Left ventricle myocardium inferior (tissue), 1 donor: Measurements from ENCODE around the gene SLC5A11. TPM values are rescaled to one million over a fixed set of nuclear protein-coding genes. Genes with fewer than 3 reads are reported as not detected.
"Not testable (repeated sequence)": the region's sequence is repeated elsewhere in the genome, so short reads cannot be mapped to it uniquely, and the experiment has no call there.

Source experiments
- DNase-seq: peaks from one replicate; pipeline ENCODE4 v3.0.0-alpha.2; 2020
- H3K27ac ChIP-seq: fragments of 200-600 bp; replicated peaks from 2 replicates; pipeline ENCODE4 v1.8.0; 2021
- H3K27me3 ChIP-seq: fragments of 200-600 bp; 2 replicates; pipeline ENCODE4 v1.8.0; 2021; ENCODE audit warnings: low read depth
- H3K36me3 ChIP-seq: fragments of 200-600 bp; 2 replicates; pipeline ENCODE4 v1.8.0; 2021
- H3K4me1 ChIP-seq: fragments of 200-600 bp; 2 replicates; pipeline ENCODE4 v1.8.0; 2021
- H3K4me3 ChIP-seq: fragments of 200-600 bp; 2 replicates; pipeline ENCODE4 v1.8.0; 2021; ENCODE audit warnings: mild to moderate bottlenecking, moderate library complexity
- H3K9me3 ChIP-seq: fragments of 200-600 bp; replicated peaks from 2 replicates; pipeline ENCODE4 v1.8.0; 2021
- intact Hi-C: fragments of 100-400 bp; cut with micrococcal nuclease; formaldehyde crosslinking; loops from one replicate; pipeline ENCODE4 v1.11.0; 2022
- total RNA-seq: library from RNA; stranded (reverse); fragmentation: NEBNext Ultra II Directional; extraction: Animal tissue kit (Norgen Biotek cat#: 25700); gene quantifications from one replicate; pipeline ENCODE4 v1.2.1, GENCODE V29; 2021
- TF ChIP-seq, protein P1 (sequence below): fragments of 200-600 bp; IDR thresholded peaks from 2 replicates; pipeline ENCODE4 v1.8.0; 2021; ENCODE audit warnings: antibody characterized with exemption, mild to moderate bottlenecking, borderline replicate concordance
- donor health status: DM: no; HTN: yes; CAD: no; lungs with severe emphysema.

Gene SLC5A11
- total RNA-seq, 1 donor from 2014 or later: 0.14 TPM

DNA sequence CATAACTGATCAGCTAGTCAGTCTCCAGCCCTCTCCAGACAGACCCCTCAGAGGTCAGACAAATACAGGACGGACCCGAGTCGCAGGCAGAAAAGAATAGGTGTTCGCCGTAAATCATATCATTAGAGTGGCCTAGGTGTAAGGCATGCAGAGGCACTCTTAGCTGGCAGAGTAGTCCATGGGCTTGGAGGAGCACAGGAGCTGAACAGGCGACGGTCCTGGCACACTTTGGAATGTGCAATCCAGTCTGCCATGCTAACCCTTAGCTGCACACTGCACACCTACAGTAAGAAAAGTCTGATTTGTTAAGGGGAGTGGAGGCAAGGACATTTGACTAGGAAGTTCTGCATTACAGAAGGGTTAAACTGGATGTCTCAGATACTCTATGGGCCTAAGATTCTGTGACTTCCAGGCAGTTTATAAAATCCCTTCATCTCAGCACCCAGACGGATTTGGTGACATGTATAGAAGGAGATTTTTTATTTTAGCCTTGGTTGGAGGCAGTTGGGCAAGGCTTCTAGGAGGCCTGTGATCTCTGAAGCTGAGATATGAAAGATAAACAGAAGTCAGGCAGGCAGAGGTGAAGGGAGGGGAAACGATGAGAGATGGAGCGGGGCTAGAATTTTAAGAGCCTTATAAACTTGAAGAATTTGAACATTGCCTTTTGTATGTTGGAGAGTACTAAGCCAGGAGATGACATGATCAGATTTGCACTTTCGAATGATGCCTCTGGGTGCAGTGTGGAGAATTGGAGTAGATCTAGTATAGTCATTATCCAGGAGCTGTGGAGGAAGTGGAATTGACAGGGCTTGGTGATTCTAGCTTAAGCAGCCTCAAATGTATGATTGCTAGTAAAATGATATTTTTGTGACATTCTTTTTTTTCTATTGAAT is 34.6 kb upstream of the SLC5A11 start:
- Histone ChIP-seq H3K4me1 (peaks cover 12% of the 10 kb centered on the region), H3K27ac (no peak overlapping the region), H3K36me3 (peaks cover 98% of the 10 kb centered on the region), H3K4me3 (no peak overlapping the region), H3K9me3 (no peaks in the 10 kb centered on the region), H3K27me3 (no peaks in the 10 kb centered on the region)
- intact Hi-C loops: no loop called here
- DNase-seq: no peak
- TF ChIP-seq, protein P1, sequence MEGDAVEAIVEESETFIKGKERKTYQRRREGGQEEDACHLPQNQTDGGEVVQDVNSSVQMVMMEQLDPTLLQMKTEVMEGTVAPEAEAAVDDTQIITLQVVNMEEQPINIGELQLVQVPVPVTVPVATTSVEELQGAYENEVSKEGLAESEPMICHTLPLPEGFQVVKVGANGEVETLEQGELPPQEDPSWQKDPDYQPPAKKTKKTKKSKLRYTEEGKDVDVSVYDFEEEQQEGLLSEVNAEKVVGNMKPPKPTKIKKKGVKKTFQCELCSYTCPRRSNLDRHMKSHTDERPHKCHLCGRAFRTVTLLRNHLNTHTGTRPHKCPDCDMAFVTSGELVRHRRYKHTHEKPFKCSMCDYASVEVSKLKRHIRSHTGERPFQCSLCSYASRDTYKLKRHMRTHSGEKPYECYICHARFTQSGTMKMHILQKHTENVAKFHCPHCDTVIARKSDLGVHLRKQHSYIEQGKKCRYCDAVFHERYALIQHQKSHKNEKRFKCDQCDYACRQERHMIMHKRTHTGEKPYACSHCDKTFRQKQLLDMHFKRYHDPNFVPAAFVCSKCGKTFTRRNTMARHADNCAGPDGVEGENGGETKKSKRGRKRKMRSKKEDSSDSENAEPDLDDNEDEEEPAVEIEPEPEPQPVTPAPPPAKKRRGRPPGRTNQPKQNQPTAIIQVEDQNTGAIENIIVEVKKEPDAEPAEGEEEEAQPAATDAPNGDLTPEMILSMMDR: no peak

DNA sequence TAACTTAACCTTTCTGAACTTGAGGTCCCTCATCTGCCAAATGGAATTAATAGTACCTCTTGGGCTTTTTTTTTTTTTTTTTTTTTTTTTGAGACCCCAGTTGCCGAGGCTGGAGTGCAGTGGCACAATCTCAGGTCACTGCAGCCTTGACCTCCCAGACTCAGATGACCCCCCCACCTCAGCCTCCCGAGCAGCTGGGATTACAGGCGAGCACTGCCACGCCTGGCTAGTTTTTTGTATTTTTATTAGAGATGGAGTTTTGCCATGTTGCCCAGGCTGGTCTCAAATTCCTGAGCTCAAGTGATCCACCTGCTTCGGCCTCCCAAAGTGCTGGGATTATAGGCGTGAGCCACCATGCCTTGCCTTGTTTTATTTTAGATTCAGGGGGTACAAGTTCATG is 33.0 kb upstream of the SLC5A11 start:
- H3K4me3 ChIP-seq, DNase-seq, H3K9me3 ChIP-seq, H3K27me3 ChIP-seq, intact Hi-C loops: not testable (repeated sequence)
- Histone ChIP-seq H3K36me3 (peaks cover 98% of the 10 kb centered on the region), H3K4me1 (peaks cover 12% of the 10 kb centered on the region), H3K27ac (peak overlapping the region; percentile 9)

DNA sequence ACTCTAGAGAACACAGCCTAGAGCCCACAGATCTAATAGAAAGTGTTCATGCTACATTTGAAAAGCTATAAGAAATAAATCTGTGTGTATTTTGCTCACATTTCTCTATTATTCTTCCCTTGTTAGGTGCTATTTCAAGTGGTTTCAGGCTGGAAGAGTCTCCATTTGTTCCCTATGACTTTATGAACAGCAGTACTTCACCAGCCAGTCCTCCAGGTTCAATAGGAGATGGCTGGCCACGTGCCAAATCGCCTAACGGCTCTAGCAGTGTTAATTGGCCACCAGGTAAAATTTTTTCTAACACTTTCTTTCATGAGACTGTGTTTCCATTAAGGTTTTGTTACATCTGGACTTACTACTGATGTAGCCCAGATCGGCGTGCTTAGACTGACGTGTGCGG is 30.7 kb upstream of the SLC5A11 start:
- TF ChIP-seq, protein P1: no peak
- H3K27me3 ChIP-seq: no peaks in the 10 kb centered on the region
- no peak overlapping the region for H3K27ac ChIP-seq
- no peaks in the 10 kb centered on the region for H3K9me3 ChIP-seq
- intact Hi-C loops: no loop called here
- H3K36me3 ChIP-seq: peaks cover 98% of the 10 kb centered on the region
- no peak overlapping the region for H3K4me3 ChIP-seq
- DNase-seq: no peak
- peaks cover 12% of the 10 kb centered on the region for H3K4me1 ChIP-seq

DNA sequence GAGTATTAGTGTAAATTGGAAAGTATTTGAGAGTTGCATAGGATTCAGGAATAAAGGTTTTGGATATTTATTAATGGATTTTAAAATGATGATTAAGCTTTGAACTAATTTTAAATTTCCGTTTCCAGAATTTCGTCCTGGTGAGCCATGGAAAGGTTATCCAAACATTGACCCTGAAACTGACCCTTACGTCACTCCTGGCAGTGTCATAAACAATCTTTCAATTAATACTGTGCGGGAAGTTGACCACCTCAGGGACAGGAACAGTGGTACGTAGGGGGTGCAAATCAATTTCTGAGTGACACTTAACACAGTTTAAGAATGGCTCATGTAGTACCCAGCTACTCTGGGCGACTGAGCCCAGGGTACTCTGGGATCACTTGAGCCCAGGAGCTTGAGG is 29.1 kb upstream of the SLC5A11 start:
- no peaks in the 10 kb centered on the region for H3K9me3 ChIP-seq
- H3K27me3 ChIP-seq: no peaks in the 10 kb centered on the region
- TF ChIP-seq, protein P1: no peak
- no peak overlapping the region for H3K27ac ChIP-seq
- intact Hi-C loops: no loop called here
- no peak overlapping the region for H3K4me3 ChIP-seq
- peaks cover 13% of the 10 kb centered on the region for H3K4me1 ChIP-seq
- H3K36me3 ChIP-seq: peaks cover 98% of the 10 kb centered on the region
- no peak for DNase-seq

DNA sequence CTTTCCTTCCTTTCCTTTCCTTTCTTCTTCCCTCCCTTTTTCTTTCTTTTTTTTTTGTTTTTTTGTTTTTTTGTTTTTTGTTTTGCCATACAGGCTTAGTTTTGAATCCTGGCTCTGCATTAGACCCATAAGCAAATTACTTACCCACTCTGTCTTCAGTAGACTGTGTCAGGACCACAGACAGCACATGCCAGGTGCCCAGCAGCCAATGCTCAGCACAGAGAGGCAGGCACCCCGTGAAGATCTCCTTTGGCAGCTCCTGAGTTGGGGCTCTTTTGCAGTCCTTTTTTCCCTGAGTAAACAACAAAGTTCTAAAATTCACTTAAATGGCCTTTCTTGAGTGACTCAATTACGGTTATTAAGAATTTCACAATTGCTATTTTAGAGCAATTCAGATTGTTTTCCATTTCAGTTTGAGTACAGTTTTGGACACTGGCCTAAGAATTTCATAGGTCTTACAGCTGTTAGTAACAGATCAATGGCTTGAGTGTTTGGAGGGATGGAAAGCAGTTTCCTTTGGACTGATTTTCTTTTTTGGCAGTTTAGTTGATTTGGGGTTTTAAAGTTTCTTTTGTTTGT is 26.2 kb upstream of the SLC5A11 start:
- Histone ChIP-seq H3K9me3 (no peaks in the 10 kb centered on the region), H3K4me1 (peaks cover 14% of the 10 kb centered on the region), H3K4me3 (no peak overlapping the region), H3K36me3 (peaks cover 97% of the 10 kb centered on the region), H3K27me3 (no peaks in the 10 kb centered on the region), H3K27ac (no peak overlapping the region)
- no peak for DNase-seq
- TF ChIP-seq, protein P1: no peak
- intact Hi-C loops: no loop called here

DNA sequence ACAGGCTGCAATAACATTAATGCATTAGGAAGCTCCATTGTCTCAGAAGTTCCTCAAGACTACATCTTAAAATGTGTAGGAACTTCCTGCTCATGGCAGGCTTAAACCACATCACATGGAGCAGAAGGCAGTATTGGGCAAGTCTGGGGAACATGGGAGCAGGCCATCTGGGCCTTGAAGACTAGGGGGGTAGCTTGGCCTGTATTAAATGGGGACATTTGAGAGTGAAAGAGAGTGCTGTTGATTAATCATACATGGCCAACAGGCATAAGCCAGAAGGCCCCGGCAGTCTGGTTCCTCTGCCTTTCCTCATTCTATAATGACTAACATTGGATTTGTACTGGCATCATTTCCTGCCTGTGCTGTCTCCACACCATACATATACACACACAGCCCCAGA is 25.2 kb upstream of the SLC5A11 start:
- no peak overlapping the region for H3K27ac ChIP-seq
- intact Hi-C loops: no loop called here
- H3K36me3 ChIP-seq: peaks cover 95% of the 10 kb centered on the region
- H3K4me3 ChIP-seq: no peak overlapping the region
- H3K27me3 ChIP-seq: no peaks in the 10 kb centered on the region
- TF ChIP-seq, protein P1: no peak
- H3K4me1 ChIP-seq: peaks cover 14% of the 10 kb centered on the region
- H3K9me3 ChIP-seq: no peaks in the 10 kb centered on the region
- no peak for DNase-seq
